ENCODE measurements around the gene SKIDA1. TPM values are rescaled to one million over a fixed set of nuclear protein-coding genes. Genes with fewer than 3 reads are reported as not detected.

SKIDA1 gene
- total and polyA plus RNA-seq, 3 experiments from 2014 or later, result 0.20 to 0.35 (median 0.24) TPM

GRCh38 chr10:21479570-21480315 is 45.7 kb downstream of the SKIDA1 start:
- Histone ChIP-seq H3K27me3 (ENCODE audit: insufficient read depth, low read length, poor library complexity, severe bottlenecking) (peaks cover 2% of the 10 kb centered on the region), H3K27ac (ENCODE audit: low read depth, low read length) (no peak overlapping the region), H3K4me1 (ENCODE audit: insufficient read depth, low read length) (no peaks in the 10 kb centered on the region), H3K4me3 (ENCODE audit: low read length) (no peak overlapping the region), H3K36me3 (ENCODE audit: insufficient read depth, low read length) (no peaks in the 10 kb centered on the region), H3K9me3 (ENCODE audit: low read length) (no peaks in the 10 kb centered on the region)
- Mint-ChIP-seq H3K36me3 (no peaks in the 10 kb centered on the region), H3K4me1 (no peaks in the 10 kb centered on the region), H3K27ac (peak overlapping the region in 1 of 8 donors; percentile 8), H3K9me3 (peaks cover 0 to 1% (median 0%) of the 10 kb centered on the region in 5 donors), H3K27me3 (peaks cover 11 to 17% of the 10 kb centered on the region in 2 donors), H3K4me3 (no peak overlapping the region)
- ChIA-PET POLR2A (no interaction called here), CTCF (no interaction called here)
- DNase-seq, result no peak

GRCh38 chr10:21475393-21475792 is 50.1 kb downstream of the SKIDA1 start:
- H3K4me3 Mint-ChIP-seq, result no peak overlapping the region
- Histone ChIP-seq H3K4me1 (ENCODE audit: insufficient read depth, low read length) (no peaks in the 10 kb centered on the region), H3K9me3 (ENCODE audit: low read length) (no peaks in the 10 kb centered on the region), H3K27me3 (ENCODE audit: insufficient read depth, low read length, poor library complexity, severe bottlenecking) (peaks cover 2% of the 10 kb centered on the region), H3K36me3 (ENCODE audit: insufficient read depth, low read length) (no peaks in the 10 kb centered on the region), H3K27ac (ENCODE audit: low read depth, low read length) (no peak overlapping the region), H3K4me3 (ENCODE audit: low read length) (no peak overlapping the region)
- H3K36me3 Mint-ChIP-seq, result no peaks in the 10 kb centered on the region
- H3K9me3 Mint-ChIP-seq, result no peaks in the 10 kb centered on the region
- POLR2A ChIA-PET, result no interaction called here
- H3K4me1 Mint-ChIP-seq, result no peaks in the 10 kb centered on the region
- no peak for DNase-seq
- CTCF ChIA-PET, result interaction anchor here (1.2 kb wide), 1 partner anchor 21 kb away, joined by 3 read pairs; no protein-coding TSS in a partner anchor
- no peak overlapping the region for H3K27ac Mint-ChIP-seq
- peaks cover 7 to 17% of the 10 kb centered on the region in 2 donors for H3K27me3 Mint-ChIP-seq

GRCh38 chr10:21473541-21473940 is 51.9 kb downstream of the SKIDA1 start:
- ChIA-PET CTCF (no interaction called here), POLR2A (no interaction called here)
- Mint-ChIP-seq H3K27me3 (peaks cover 2 to 6% of the 10 kb centered on the region in 2 donors), H3K27ac (no peak overlapping the region), H3K4me1 (no peaks in the 10 kb centered on the region), H3K4me3 (no peak overlapping the region), H3K36me3 (no peaks in the 10 kb centered on the region), H3K9me3 (no peaks in the 10 kb centered on the region)
- Histone ChIP-seq H3K4me1 (ENCODE audit: insufficient read depth, low read length) (no peaks in the 10 kb centered on the region), H3K27ac (ENCODE audit: low read depth, low read length) (no peak overlapping the region), H3K36me3 (ENCODE audit: insufficient read depth, low read length) (no peaks in the 10 kb centered on the region), H3K27me3 (ENCODE audit: insufficient read depth, low read length, poor library complexity, severe bottlenecking) (no peaks in the 10 kb centered on the region), H3K4me3 (ENCODE audit: low read length) (no peak overlapping the region), H3K9me3 (ENCODE audit: low read length) (no peaks in the 10 kb centered on the region)
- no peak for DNase-seq

- Histone ChIP-seq H3K36me3 (ENCODE audit: insufficient read depth, low read length) (no peaks in the 10 kb centered on the region), H3K4me1 (ENCODE audit: insufficient read depth, low read length) (no peaks in the 10 kb centered on the region), H3K9me3 (ENCODE audit: low read length) (no peaks in the 10 kb centered on the region), H3K27me3 (ENCODE audit: insufficient read depth, low read length, poor library complexity, severe bottlenecking) (no peaks in the 10 kb centered on the region), H3K27ac (ENCODE audit: low read depth, low read length) (no peak overlapping the region), H3K4me3 (ENCODE audit: low read length) (no peak overlapping the region)
- CTCF ChIA-PET, result no interaction called here
- H3K9me3 Mint-ChIP-seq, result no peaks in the 10 kb centered on the region
- no peak for DNase-seq
- peaks cover 2 to 6% of the 10 kb centered on the region in 2 donors for H3K27me3 Mint-ChIP-seq
- no peak overlapping the region for H3K4me3 Mint-ChIP-seq
- no peaks in the 10 kb centered on the region for H3K4me1 Mint-ChIP-seq
- POLR2A ChIA-PET, result no interaction called here
- no peaks in the 10 kb centered on the region for H3K36me3 Mint-ChIP-seq
- no peak overlapping the region for H3K27ac Mint-ChIP-seq
Measured at GRCh38 chr10:21473135-21473534, 52.3 kb downstream of the SKIDA1 start.

GRCh38 chr10:21468086-21468485 is 57.4 kb downstream of the SKIDA1 start:
- Mint-ChIP-seq H3K4me3 (no peak overlapping the region), H3K27me3 (peaks cover 2 to 6% of the 10 kb centered on the region in 2 donors), H3K4me1 (no peaks in the 10 kb centered on the region), H3K27ac (no peak overlapping the region), H3K36me3 (no peaks in the 10 kb centered on the region), H3K9me3 (no peaks in the 10 kb centered on the region)
- H3K4me1 ChIP-seq (ENCODE audit: insufficient read depth, low read length), result no peaks in the 10 kb centered on the region
- CTCF ChIA-PET, result no interaction called here
- POLR2A ChIA-PET, result no interaction called here
- no peak overlapping the region for H3K27ac ChIP-seq (ENCODE audit: low read depth, low read length)
- H3K36me3 ChIP-seq (ENCODE audit: insufficient read depth, low read length), result no peaks in the 10 kb centered on the region
- no peaks in the 10 kb centered on the region for H3K27me3 ChIP-seq (ENCODE audit: insufficient read depth, low read length, poor library complexity, severe bottlenecking)
- DNase-seq, result no peak
- no peaks in the 10 kb centered on the region for H3K9me3 ChIP-seq (ENCODE audit: low read length)
- no peak overlapping the region for H3K4me3 ChIP-seq (ENCODE audit: low read length)

GRCh38 chr10:21467633-21468032 is 57.8 kb downstream of the SKIDA1 start:
- H3K4me1 ChIP-seq (ENCODE audit: insufficient read depth, low read length), result no peaks in the 10 kb centered on the region
- Mint-ChIP-seq H3K27ac (no peak overlapping the region), H3K4me1 (no peaks in the 10 kb centered on the region), H3K4me3 (no peak overlapping the region), H3K36me3 (no peaks in the 10 kb centered on the region), H3K27me3 (peaks cover 2 to 7% of the 10 kb centered on the region in 2 donors), H3K9me3 (no peaks in the 10 kb centered on the region)
- H3K27me3 ChIP-seq (ENCODE audit: insufficient read depth, low read length, poor library complexity, severe bottlenecking), result no peaks in the 10 kb centered on the region
- no peak overlapping the region for H3K4me3 ChIP-seq (ENCODE audit: low read length)
- H3K9me3 ChIP-seq (ENCODE audit: low read length), result no peaks in the 10 kb centered on the region
- no peaks in the 10 kb centered on the region for H3K36me3 ChIP-seq (ENCODE audit: insufficient read depth, low read length)
- DNase-seq, result no peak
- ChIA-PET POLR2A (no interaction called here), CTCF (no interaction called here)
- no peak overlapping the region for H3K27ac ChIP-seq (ENCODE audit: low read depth, low read length)

- Mint-ChIP-seq H3K27ac (no peak overlapping the region), H3K9me3 (no peaks in the 10 kb centered on the region), H3K4me3 (no peak overlapping the region), H3K27me3 (peaks cover 2 to 17% of the 10 kb centered on the region in 2 donors), H3K36me3 (no peaks in the 10 kb centered on the region), H3K4me1 (no peaks in the 10 kb centered on the region)
- CTCF ChIA-PET, result no interaction called here
- no peak overlapping the region for H3K27ac ChIP-seq (ENCODE audit: low read depth, low read length)
- H3K36me3 ChIP-seq (ENCODE audit: insufficient read depth, low read length), result no peaks in the 10 kb centered on the region
- no peaks in the 10 kb centered on the region for H3K4me1 ChIP-seq (ENCODE audit: insufficient read depth, low read length)
- H3K9me3 ChIP-seq (ENCODE audit: low read length), result no peaks in the 10 kb centered on the region
- no peak overlapping the region for H3K4me3 ChIP-seq (ENCODE audit: low read length)
- POLR2A ChIA-PET, result no interaction called here
- DNase-seq, result no peak
- no peaks in the 10 kb centered on the region for H3K27me3 ChIP-seq (ENCODE audit: insufficient read depth, low read length, poor library complexity, severe bottlenecking)
Measured at GRCh38 chr10:21464134-21464533, 61.3 kb downstream of the SKIDA1 start.
